SK-N-SH (cell line): ENCODE data around the gene KLF3. TPM values are rescaled to one million over a fixed set of nuclear protein-coding genes. Genes with fewer than 3 reads are reported as not detected.

Experiments
- CTCF ChIA-PET: fragments of 300-600, 350-600 bp; formaldehyde crosslinking; extraction: SDS; loops from one replicate; lab custom pipeline; 2021; lab: Yijun Ruan, JAX
- POLR2A ChIA-PET: fragments of 350-600 bp; sonication (Branson Sonifier 250); formaldehyde crosslinking; extraction: SDS; loops from one replicate; lab custom pipeline; 2020; ENCODE audit warnings: antibody characterized with exemption, inconsistent platforms; lab: Yijun Ruan, JAX
- DNase-seq: peaks from one replicate; pipeline ENCODE4 v3.0.0; 2012
- H2AFZ ChIP-seq: fragments of 200-600 bp; sonication (generic); 2 replicates; pipeline ENCODE4 v1.8.1; 2016; ENCODE audit warnings: antibody characterized with exemption, mild to moderate bottlenecking, low read depth
- H3F3A ChIP-seq: fragments of 200-600 bp; sonication (generic); replicated peaks from 2 replicates; pipeline ENCODE3; 2016; ENCODE audit warnings: antibody characterized with exemption, mild to moderate bottlenecking; ENCODE audit not compliant: insufficient read depth
- H3K27ac ChIP-seq, 2 experiments: fragments of 200-500 bp in 1 of 2; fragments of 200-600 bp in 1 of 2; sonication (Bioruptor generic) in 1 of 2; sonication (generic), shearing (Covaris generic) in 1 of 2; 2 replicates each; pipeline versions ENCODE4 v1.5.1 to v1.6.1; 2014 to 2016; ENCODE audit warnings: low read depth in 2 of 2, inconsistent platforms in 1 of 2, low read length in 1 of 2, mild to moderate bottlenecking in 1 of 2, mixed read lengths in 1 of 2
- H3K27me3 ChIP-seq: fragments of 200-600 bp; sonication (generic), shearing (Covaris generic); 2 replicates; pipeline ENCODE4 v1.6.1; 2016; ENCODE audit warnings: mixed run types; ENCODE audit not compliant: insufficient read depth
- H3K36me3 ChIP-seq, 2 experiments: fragments of 200-500 bp in 1 of 2; fragments of 200-600 bp in 1 of 2; sonication (Bioruptor generic) in 1 of 2; sonication (generic) in 1 of 2; replicated peaks in 1 of 2; 2 replicates each; pipeline versions ENCODE3 to v1.5.1; 2014 to 2016; ENCODE audit warnings: low read length in 1 of 2, mild to moderate bottlenecking in 1 of 2; ENCODE audit not compliant: insufficient read depth in 2 of 2, control insufficient read depth in 1 of 2
- H3K4me1 ChIP-seq, 2 experiments: fragments of 200-500 bp in 1 of 2; fragments of 200-600 bp in 1 of 2; sonication (Bioruptor generic) in 1 of 2; sonication (generic), shearing (Covaris generic) in 1 of 2; 2 replicates each; pipeline versions ENCODE4 v1.5.1 to v1.6.1; 2014 to 2016; ENCODE audit warnings: low read depth in 1 of 2, low read length in 1 of 2, mixed run types in 1 of 2; ENCODE audit not compliant: insufficient read depth in 2 of 2, control insufficient read depth in 1 of 2
- H3K4me2 ChIP-seq: fragments of 200-600 bp; sonication (generic), shearing (Covaris generic); 2 replicates; pipeline ENCODE4 v1.6.1; 2017; ENCODE audit warnings: mixed run types
- H3K4me3 ChIP-seq, 2 experiments: fragments of 200-500 bp in 1 of 2; fragments of 200-600 bp in 1 of 2; sonication (Bioruptor generic) in 1 of 2; sonication (generic), shearing (Covaris generic) in 1 of 2; 2 replicates each; pipeline versions ENCODE4 v1.5.1 to v1.8.1; 2014 to 2016; ENCODE audit warnings: low read depth in 2 of 2, inconsistent platforms in 1 of 2, low read length in 1 of 2, mild to moderate bottlenecking in 1 of 2, mixed read lengths in 1 of 2, moderate library complexity in 1 of 2
- H3K79me2 ChIP-seq: fragments of 200-600 bp; sonication (generic); 2 replicates; pipeline ENCODE4 v1.8.1; 2017; ENCODE audit warnings: mild to moderate bottlenecking; ENCODE audit not compliant: insufficient read depth
- H3K9ac ChIP-seq: fragments of 200-600 bp; sonication (generic); 2 replicates; pipeline ENCODE4 v1.6.1; 2017; ENCODE audit warnings: mixed run types
- H3K9me2 ChIP-seq: fragments of 200-600 bp; sonication (generic); 2 replicates; pipeline ENCODE4 v1.6.1; 2017; ENCODE audit warnings: mixed run types
- H3K9me3 ChIP-seq: fragments of 200-600 bp; sonication (generic); 2 replicates; pipeline ENCODE4 v1.6.1; 2017; ENCODE audit warnings: mixed run types, mild to moderate bottlenecking, moderate library complexity
- H4K20me1 ChIP-seq: fragments of 200-600 bp; sonication (generic); 2 replicates; pipeline ENCODE4 v1.6.1; 2017; ENCODE audit warnings: mild to moderate bottlenecking, mixed run types; ENCODE audit not compliant: insufficient read depth
- CTCF ChIP-seq: fragments of 200-600 bp; sonication (generic); IDR thresholded peaks from 2 replicates; pipeline ENCODE4 v1.6.1; 2017; ENCODE audit warnings: antibody characterized with exemption, mild to moderate bottlenecking, moderate library complexity
- ELF1 ChIP-seq: IDR thresholded peaks from 2 replicates; pipeline ENCODE4 v1.4.0; 2012
- EP300 ChIP-seq, 2 experiments: IDR thresholded peaks; 2 replicates each; pipeline versions ENCODE4 v1.4.0 to v1.6.1; 2012; ENCODE audit warnings: borderline replicate concordance in 1 of 2, low read depth in 1 of 2, low read length in 1 of 2
- EZH2phosphoT487 ChIP-seq: fragments of 200-600 bp; sonication (generic); IDR thresholded peaks from 2 replicates; pipeline ENCODE4 v1.6.1; 2017; ENCODE audit warnings: low read depth, mixed run types, mild to moderate bottlenecking, antibody characterized with exemption, moderate library complexity, borderline replicate concordance
- FOSL2 ChIP-seq: IDR thresholded peaks from 2 replicates; pipeline ENCODE4 v1.4.0; 2012; ENCODE audit warnings: low read depth, mild to moderate bottlenecking, moderate library complexity, borderline replicate concordance
- GABPA ChIP-seq: IDR thresholded peaks from 2 replicates; pipeline ENCODE4 v1.4.0; 2012; ENCODE audit warnings: low read depth, mild to moderate bottlenecking
- GATA2 ChIP-seq: sonication (generic); formaldehyde crosslinking; IDR thresholded peaks from 2 replicates; pipeline ENCODE4 v1.5.0; 2020; ENCODE audit warnings: mild to moderate bottlenecking, missing genetic modification reagents
- MAX ChIP-seq: IDR thresholded peaks from 2 replicates; pipeline ENCODE4 v1.4.0; 2012; ENCODE audit warnings: low read depth
- MEF2A ChIP-seq: IDR thresholded peaks from 2 replicates; pipeline ENCODE4 v1.4.0; 2012; ENCODE audit warnings: low read depth, borderline replicate concordance
- MXI1 ChIP-seq: IDR thresholded peaks from 2 replicates; pipeline ENCODE4 v1.6.1; 2012; ENCODE audit warnings: mild to moderate bottlenecking, low read depth, low read length, improper control_type of control experiment
- NRF1 ChIP-seq: IDR thresholded peaks from 2 replicates; pipeline ENCODE4 v1.6.1; 2012; ENCODE audit warnings: low read depth, mild to moderate bottlenecking, low read length
- RCOR1 ChIP-seq: fragments of 150-350 bp; IDR thresholded peaks from 2 replicates; pipeline ENCODE4 v1.6.1; 2017; ENCODE audit warnings: antibody characterized with exemption, low read length
- REST ChIP-seq: IDR thresholded peaks from 2 replicates; pipeline ENCODE4 v1.6.1; 2012; ENCODE audit warnings: mild to moderate bottlenecking, low read depth, low read length, moderate library complexity
- RFX5 ChIP-seq: IDR thresholded peaks from 2 replicates; pipeline ENCODE4 v1.6.1; 2012; ENCODE audit warnings: mild to moderate bottlenecking, improper control_type of control experiment, low read length
- SIN3A ChIP-seq: IDR thresholded peaks from 2 replicates; pipeline ENCODE4 v1.6.1; 2012; ENCODE audit warnings: low read depth, mild to moderate bottlenecking, low read length, moderate library complexity, borderline replicate concordance
- ZBTB33 ChIP-seq: IDR thresholded peaks from 2 replicates; pipeline ENCODE4 v1.4.0; 2012; ENCODE audit warnings: low read depth, borderline replicate concordance
- WGBS: methylation state at CpG from one replicate; pipeline ENCODE4 v1.1.6; 2017; ENCODE audit warnings: low lambda C conversion rate; 5-methylcytosine and 5-hydroxymethylcytosine counted together
- polyA plus RNA-seq, 3 experiments: library from polyadenylated mRNA; depleted of rRNA; stranded (reverse); fragments of >200 nt; gene quantifications; 2 replicates each; pipeline ENCODE4 v1.2.3, GENCODE V29; 2012

The KLF3 gene
- polyA plus RNA-seq, 1 of the 3 experiments (the other 2 are of a cell fraction): 8.2 TPM

GRCh38 chr4:38663090-38663800, 754 bp upstream of the KLF3 start:
- H3K79me2 ChIP-seq: peaks cover 56% of the 10 kb centered on the region
- peak overlapping the region; percentile 78 for H2AFZ ChIP-seq
- no peaks in the 10 kb centered on the region; the same call in 1 of the 2 replicates for H4K20me1 ChIP-seq
- ChIA-PET POLR2A (no interaction called here), CTCF (interaction anchor here (1.0 to 1.6 kb wide), 4 partner anchors 13 to 344 kb away, joined by 3 to 5 read pairs (median 4); no protein-coding TSS in a partner anchor)
- no peaks in the 10 kb centered on the region for H3K9me3 ChIP-seq
- H3K27me3 ChIP-seq: no peaks in the 10 kb centered on the region
- WGBS: 0% methylated on average over 1 of the region's 85 CpGs
- DNase-seq: no peak
- H3K4me1 ChIP-seq: peaks cover 7 to 22% of the 10 kb centered on the region in 2 experiments; a peak in 3 of 4 replicates
- peak overlapping the region; percentile 91 for H3K4me2 ChIP-seq
- H3K27ac ChIP-seq: peak overlapping the region; percentile 85 to 92
- peaks cover 0 to 3% of the 10 kb centered on the region in 2 experiments for H3K36me3 ChIP-seq
- H3K4me3 ChIP-seq: peak overlapping the region; percentile 66 to 85
- no peaks in the 10 kb centered on the region for H3K9me2 ChIP-seq
- H3F3A ChIP-seq: peaks cover 18% of the 10 kb centered on the region
- peak overlapping the region; percentile 87 for H3K9ac ChIP-seq
- TF ChIP-seq RCOR1 (no peak), MEF2A (no peak), GATA2 (CRISPR knock-in tag) (no peak), REST (no peak), MXI1 (no peak), GABPA (no peak)

- WGBS: 2% methylated on average over 37 of the region's 53 CpGs
- H3K36me3 ChIP-seq: peaks cover 0 to 3% of the 10 kb centered on the region in 2 experiments
- peak overlapping the region; percentile 97 to 99 for H3K27ac ChIP-seq
- peaks cover 7% of the 10 kb centered on the region; the same call in 1 of the 2 replicates for H4K20me1 ChIP-seq
- DNase-seq: peak; percentile 78
- peak overlapping the region; percentile 83 for H3K4me2 ChIP-seq
- peaks cover 18% of the 10 kb centered on the region for H3F3A ChIP-seq
- POLR2A ChIA-PET: interaction anchor here (0.8 kb wide), 2 partner anchors 10 to 335 kb away, joined by 3 read pairs; no protein-coding TSS in a partner anchor
- no peaks in the 10 kb centered on the region for H3K27me3 ChIP-seq
- H3K79me2 ChIP-seq: peaks cover 72% of the 10 kb centered on the region
- no peaks in the 10 kb centered on the region for H3K9me3 ChIP-seq
- CTCF ChIA-PET: interaction anchor here (1.0 to 1.5 kb wide), 3 partner anchors 10 to 600 kb away, joined by 3 to 5 read pairs (median 3); no protein-coding TSS in a partner anchor
- no peaks in the 10 kb centered on the region for H3K9me2 ChIP-seq
- no peak for TF ChIP-seq ELF1
- no peak for TF ChIP-seq EP300 (IDR thresholded peaks at IDR 0.05; ENCODE audit: borderline replicate concordance in 1 of 2, low read depth in 1 of 2, low read length in 1 of 2)
- TF ChIP-seq NRF1: no peak
- no peak for TF ChIP-seq FOSL2
- TF ChIP-seq EZH2phosphoT487: no peak
- TF ChIP-seq GATA2 (CRISPR knock-in tag): no peak
- TF ChIP-seq SIN3A: no peak
- TF ChIP-seq MAX: 0 out of 2 replicates have a peak, but pooled peaks have one; percentile 20
- TF ChIP-seq MXI1: 0 out of 2 replicates have a peak, but pooled peaks have one; percentile 22
- TF ChIP-seq CTCF: no peak
- TF ChIP-seq ZBTB33: no peak
- TF ChIP-seq RFX5: no peak
- peak overlapping the region; percentile 85 to 88 for H3K4me3 ChIP-seq
- peaks cover 20 to 33% of the 10 kb centered on the region in 2 experiments; a peak in 3 of 4 replicates for H3K4me1 ChIP-seq
- H2AFZ ChIP-seq: no peak overlapping the region
- peak overlapping the region; percentile 97 for H3K9ac ChIP-seq
These were observed 855 bp downstream of the KLF3 start for GRCh38 chr4:38664706-38665401.
